Vagina (tissue), 2 donors: ENCODE data around the gene C6orf52. TPM values are rescaled to one million over a fixed set of nuclear protein-coding genes. Genes with fewer than 3 reads are reported as not detected.
A peak's percentile ranks its signal among the peaks of the same experiment; 100 is the strongest.
"Not testable (repeated sequence)": the region's sequence is repeated elsewhere in the genome, so short reads cannot be mapped to it uniquely, and the experiment has no call there.

Experiments
- DNase-seq, 2 donors: peaks; one replicate each; pipeline ENCODE4 v3.0.0-alpha.2; 2017; ENCODE audit errors: extremely low spot score in 2 of 2
- H3K27ac ChIP-seq: fragments of 200-600 bp; sonication (generic); one replicate; pipeline ENCODE4 v1.5.1; 2019
- H3K27me3 ChIP-seq: fragments of 200-600 bp; sonication (generic); one replicate; pipeline ENCODE4 v1.5.1; 2019
- H3K36me3 ChIP-seq, 2 donors: fragments of 200-600 bp; sonication (generic); one replicate each; pipeline ENCODE4 v1.5.1; 2017 to 2019
- H3K4me1 ChIP-seq: fragments of 200-600 bp; sonication (generic); one replicate; pipeline ENCODE4 v1.5.1; 2019
- H3K4me3 ChIP-seq, 2 donors: fragments of 200-600 bp; sonication (generic); 1 replicate in 1 of 2; 2 replicates in 1 of 2; pipeline ENCODE4 v1.5.1; 2016 to 2019
- H3K9me3 ChIP-seq: fragments of 200-600 bp; sonication (generic); one replicate; pipeline ENCODE4 v1.5.1; 2019
- POLR2A ChIP-seq, 2 donors: fragments of 450-650 bp; IDR thresholded peaks; one replicate each; pipeline ENCODE4 v1.6.1; 2017; ENCODE audit warnings: antibody characterized with exemption in 2 of 2, mild to moderate bottlenecking in 2 of 2, moderate library complexity in 2 of 2
- POLR2AphosphoS5 ChIP-seq, 2 donors: sonication (generic); formaldehyde crosslinking; IDR thresholded peaks; one replicate each; pipeline ENCODE4 v1.9.0; 2017; ENCODE audit warnings: antibody characterized with exemption in 2 of 2, mild to moderate bottlenecking in 2 of 2, low read depth in 1 of 2; ENCODE audit not compliant: insufficient read depth in 1 of 2
- intact Hi-C: fragments of 100-400 bp; cut with DNase I; formaldehyde crosslinking; loops from one replicate; pipeline ENCODE4 v1.15.1; 2023
- total RNA-seq: library from RNA; depleted of rRNA; stranded (reverse); fragments of >200 nt; gene quantifications from one replicate; pipeline ENCODE4 v1.2.3, GENCODE V29; 2016
- TF ChIP-seq, protein P1 (sequence below), 3 experiments: fragments of 450-650 bp in 2 of 3; fragments of 200-600 bp in 1 of 3; sonication (generic) in 1 of 3; IDR thresholded peaks; one replicate each; pipeline ENCODE4 v1.5.1; 2017 to 2019; ENCODE audit warnings: antibody characterized with exemption in 3 of 3, mild to moderate bottlenecking in 2 of 3, moderate library complexity in 2 of 3

The C6orf52 gene
- total RNA-seq, 1 donor from 2014 or later: not detected

- Histone ChIP-seq H3K4me3 (peak overlapping the region; percentile 74 to 82), H3K27me3 (no peaks in the 10 kb centered on the region), H3K9me3 (no peaks in the 10 kb centered on the region), H3K36me3 (peaks cover 0 to 15% of the 10 kb centered on the region in 2 donors), H3K4me1 (peaks cover 50% of the 10 kb centered on the region), H3K27ac (peak overlapping the region; percentile 85)
- no peak for DNase-seq
- intact Hi-C loops: loop anchor here (2.0 kb wide), 1 partner anchor 25 kb away; the partner anchor contains the start of gene TMEM14B
- TF ChIP-seq, protein P1, sequence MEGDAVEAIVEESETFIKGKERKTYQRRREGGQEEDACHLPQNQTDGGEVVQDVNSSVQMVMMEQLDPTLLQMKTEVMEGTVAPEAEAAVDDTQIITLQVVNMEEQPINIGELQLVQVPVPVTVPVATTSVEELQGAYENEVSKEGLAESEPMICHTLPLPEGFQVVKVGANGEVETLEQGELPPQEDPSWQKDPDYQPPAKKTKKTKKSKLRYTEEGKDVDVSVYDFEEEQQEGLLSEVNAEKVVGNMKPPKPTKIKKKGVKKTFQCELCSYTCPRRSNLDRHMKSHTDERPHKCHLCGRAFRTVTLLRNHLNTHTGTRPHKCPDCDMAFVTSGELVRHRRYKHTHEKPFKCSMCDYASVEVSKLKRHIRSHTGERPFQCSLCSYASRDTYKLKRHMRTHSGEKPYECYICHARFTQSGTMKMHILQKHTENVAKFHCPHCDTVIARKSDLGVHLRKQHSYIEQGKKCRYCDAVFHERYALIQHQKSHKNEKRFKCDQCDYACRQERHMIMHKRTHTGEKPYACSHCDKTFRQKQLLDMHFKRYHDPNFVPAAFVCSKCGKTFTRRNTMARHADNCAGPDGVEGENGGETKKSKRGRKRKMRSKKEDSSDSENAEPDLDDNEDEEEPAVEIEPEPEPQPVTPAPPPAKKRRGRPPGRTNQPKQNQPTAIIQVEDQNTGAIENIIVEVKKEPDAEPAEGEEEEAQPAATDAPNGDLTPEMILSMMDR (IDR thresholded peaks at IDR 0.05): no peak
- TF ChIP-seq POLR2A (IDR thresholded peaks at IDR 0.05) (no peak), POLR2AphosphoS5 (IDR thresholded peaks at IDR 0.05; ENCODE audit: insufficient read depth in 1 of 2, low read depth in 1 of 2) (no peak)
These were observed 27.6 kb upstream of the C6orf52 start for GRCh38 chr6:10721850-10722569.

DNA sequence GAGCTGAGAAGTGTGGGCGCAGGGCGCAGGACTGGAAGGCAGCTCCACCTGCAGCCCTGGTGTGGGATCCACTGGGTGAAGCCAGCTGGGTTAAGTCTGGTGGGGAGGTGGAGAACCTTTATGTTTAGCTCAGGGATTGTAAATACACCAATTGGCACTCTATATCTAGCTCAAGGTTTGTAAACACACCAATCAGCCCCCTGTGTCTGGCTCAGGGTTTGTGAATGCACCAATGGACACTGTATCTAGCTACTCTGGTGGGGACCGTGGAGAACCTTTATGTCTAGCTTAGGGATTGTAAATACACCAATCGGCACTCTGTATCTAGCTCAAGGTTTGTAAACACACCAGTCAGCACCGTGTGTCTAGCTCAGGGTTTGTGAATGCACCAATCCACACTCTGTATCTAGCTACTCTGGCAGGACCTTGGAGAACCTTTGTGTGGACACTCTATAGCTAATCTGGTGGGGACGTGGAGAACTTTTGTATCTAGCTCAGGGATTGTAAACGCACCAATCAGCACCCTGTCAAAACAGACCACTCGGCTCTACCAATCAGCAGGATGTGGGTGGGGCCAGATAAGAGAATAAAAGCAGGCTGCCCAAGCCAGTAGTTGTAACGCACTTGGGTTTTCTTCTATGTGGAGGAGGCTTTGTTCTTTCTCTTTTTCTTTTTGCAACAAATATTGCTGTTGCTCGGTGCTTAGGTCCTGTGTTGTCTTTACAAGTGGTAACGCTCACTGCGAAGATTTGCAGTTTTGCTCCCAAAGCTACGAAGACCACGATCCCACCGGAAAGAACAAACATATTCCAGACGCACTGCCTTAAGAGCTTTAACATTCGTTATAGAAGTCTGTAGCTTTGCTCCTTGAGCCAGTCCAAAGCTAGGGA, 26.8 kb upstream of the C6orf52 start:
- Histone ChIP-seq H3K36me3 (peaks cover 0 to 11% of the 10 kb centered on the region in 2 donors), H3K4me3 (peak overlapping the region; percentile 46 to 59), H3K27ac (peak overlapping the region; percentile 85), H3K4me1 (peaks cover 48% of the 10 kb centered on the region)
- intact Hi-C loops, H3K27me3 ChIP-seq, H3K9me3 ChIP-seq, DNase-seq: not testable (repeated sequence)

GRCh38 chr6:10720265-10720959, 26.0 kb upstream of the C6orf52 start:
- Histone ChIP-seq H3K9me3 (no peaks in the 10 kb centered on the region), H3K36me3 (peaks cover 0 to 3% of the 10 kb centered on the region in 2 donors), H3K4me3 (peak overlapping the region; percentile 46 to 59), H3K27me3 (no peaks in the 10 kb centered on the region), H3K4me1 (peaks cover 40% of the 10 kb centered on the region), H3K27ac (peak overlapping the region; percentile 85)
- intact Hi-C loops: no loop called here
- TF ChIP-seq POLR2A (IDR thresholded peaks at IDR 0.05): no peak
- TF ChIP-seq, protein P1 (IDR thresholded peaks at IDR 0.05): no peak
- TF ChIP-seq POLR2AphosphoS5 (IDR thresholded peaks at IDR 0.05; ENCODE audit: insufficient read depth in 1 of 2, low read depth in 1 of 2): peak in 1 of 2 donors; percentile 35
- DNase-seq: no peak

- Histone ChIP-seq H3K4me1 (peaks cover 35% of the 10 kb centered on the region), H3K36me3 (no peaks in the 10 kb centered on the region), H3K4me3 (peak overlapping the region; percentile 46 to 59), H3K27me3 (no peaks in the 10 kb centered on the region), H3K9me3 (no peaks in the 10 kb centered on the region), H3K27ac (peak overlapping the region; percentile 85)
- TF ChIP-seq POLR2A (IDR thresholded peaks at IDR 0.05) (no peak), POLR2AphosphoS5 (IDR thresholded peaks at IDR 0.05; ENCODE audit: insufficient read depth in 1 of 2, low read depth in 1 of 2) (no peak)
- TF ChIP-seq, protein P1 (IDR thresholded peaks at IDR 0.05): no peak
- DNase-seq: no peak
- intact Hi-C loops: no loop called here
These were observed 25.5 kb upstream of the C6orf52 start for GRCh38 chr6:10719964-10720264.

DNA sequence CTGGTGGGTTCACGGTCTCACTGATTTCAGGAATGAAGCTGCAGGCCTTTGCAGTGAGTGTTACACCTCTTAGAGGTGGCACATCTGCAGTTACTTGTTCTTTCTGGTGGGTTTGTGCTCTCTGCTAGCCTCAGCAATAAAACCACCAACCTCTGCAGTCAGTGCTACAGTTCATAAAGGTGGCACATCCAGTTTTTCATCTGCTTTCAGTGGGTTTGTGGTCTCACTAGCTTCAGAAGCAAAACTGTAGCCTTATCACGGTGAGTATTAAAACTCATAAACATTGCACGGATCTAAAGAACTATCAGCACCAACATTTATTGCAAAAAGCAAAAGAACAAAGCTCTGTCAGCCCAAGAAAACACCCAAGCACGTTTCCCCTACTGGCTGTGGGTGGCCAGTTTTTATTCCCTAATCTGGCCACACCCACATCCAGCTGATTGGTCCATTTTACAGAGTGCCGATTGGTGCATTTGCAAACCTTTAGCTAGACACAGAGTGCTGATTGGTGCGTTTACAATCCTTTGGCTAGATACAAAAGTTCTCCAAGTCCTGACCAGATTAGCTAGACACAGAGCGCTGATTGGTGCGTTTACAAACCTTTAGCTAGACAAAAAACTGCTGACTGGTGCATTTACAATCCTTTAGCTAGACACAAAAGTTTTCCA, 25.0 kb upstream of the C6orf52 start:
- intact Hi-C loops: no loop called here
- Histone ChIP-seq H3K4me3 (peak overlapping the region; percentile 46 to 59), H3K4me1 (peaks cover 31% of the 10 kb centered on the region)

More for the DNA sequence above, 25.0 kb upstream of the C6orf52 start:
- TF ChIP-seq, protein P1 (IDR thresholded peaks at IDR 0.05): no peak
- no peak for TF ChIP-seq POLR2AphosphoS5 (IDR thresholded peaks at IDR 0.05; ENCODE audit: insufficient read depth in 1 of 2, low read depth in 1 of 2)
- no peak for TF ChIP-seq POLR2A (IDR thresholded peaks at IDR 0.05)
- peak overlapping the region; percentile 85 for H3K27ac ChIP-seq
- H3K9me3 ChIP-seq: no peaks in the 10 kb centered on the region
- H3K27me3 ChIP-seq: no peaks in the 10 kb centered on the region
- H3K36me3 ChIP-seq: no peaks in the 10 kb centered on the region
- DNase-seq: no peak
